HG02852 (cell line): ENCODE data around the gene FGF16.
"Not testable (repeated sequence)": the region's sequence is repeated elsewhere in the genome, so short reads cannot be mapped to it uniquely, and the experiment has no call there.

Source experiments
- ATAC-seq: cut with Tn5 transposase; IDR thresholded peaks from one replicate; pipeline ENCODE4 v1.9.1; 2021; ENCODE audit warnings: mild to moderate bottlenecking, moderate library complexity; ENCODE audit not compliant: unreplicated experiment

FGF16 gene

DNA sequence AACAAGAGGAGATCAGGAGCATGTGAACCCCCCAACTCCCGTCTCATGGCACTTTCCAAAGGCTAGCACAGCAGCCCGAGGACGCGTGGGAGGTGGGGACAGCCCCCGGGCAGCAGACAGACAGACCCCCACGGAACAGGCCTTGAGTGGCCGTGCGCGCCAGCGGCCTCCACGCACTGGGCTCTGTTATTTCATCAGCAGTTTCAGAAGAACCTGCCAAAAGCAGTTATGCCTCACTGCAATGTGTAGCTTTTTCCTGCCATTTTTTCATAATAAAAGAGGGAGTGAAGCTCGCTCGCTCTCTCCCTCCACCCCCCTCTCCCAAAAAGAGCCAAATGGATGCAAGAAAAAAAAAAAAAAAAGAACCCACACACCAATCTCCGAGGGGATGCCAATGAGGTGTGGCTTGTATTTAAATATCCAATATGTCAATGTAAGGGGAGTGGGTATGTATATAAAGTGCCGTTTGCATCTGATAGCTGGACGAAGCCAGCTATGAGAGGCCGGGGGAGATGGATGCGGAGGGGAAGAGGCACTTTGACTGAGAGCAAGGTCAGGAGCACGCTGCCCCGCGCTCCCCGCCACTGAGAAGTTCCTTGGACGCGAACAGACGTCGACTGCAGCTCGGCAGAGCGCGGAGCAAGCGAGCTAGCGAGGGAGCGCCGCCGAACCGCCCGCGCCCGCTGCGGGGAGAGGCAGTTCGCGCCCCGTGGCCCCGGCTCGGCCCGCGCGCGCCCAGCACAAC lies at the start of gene FGF16:
FGF16 (plus strand) TSS at position 482 of the 745 bp plus-strand sequence. CDS start 286 bp downstream, outside the sequence.
- no peak for ATAC-seq

DNA sequence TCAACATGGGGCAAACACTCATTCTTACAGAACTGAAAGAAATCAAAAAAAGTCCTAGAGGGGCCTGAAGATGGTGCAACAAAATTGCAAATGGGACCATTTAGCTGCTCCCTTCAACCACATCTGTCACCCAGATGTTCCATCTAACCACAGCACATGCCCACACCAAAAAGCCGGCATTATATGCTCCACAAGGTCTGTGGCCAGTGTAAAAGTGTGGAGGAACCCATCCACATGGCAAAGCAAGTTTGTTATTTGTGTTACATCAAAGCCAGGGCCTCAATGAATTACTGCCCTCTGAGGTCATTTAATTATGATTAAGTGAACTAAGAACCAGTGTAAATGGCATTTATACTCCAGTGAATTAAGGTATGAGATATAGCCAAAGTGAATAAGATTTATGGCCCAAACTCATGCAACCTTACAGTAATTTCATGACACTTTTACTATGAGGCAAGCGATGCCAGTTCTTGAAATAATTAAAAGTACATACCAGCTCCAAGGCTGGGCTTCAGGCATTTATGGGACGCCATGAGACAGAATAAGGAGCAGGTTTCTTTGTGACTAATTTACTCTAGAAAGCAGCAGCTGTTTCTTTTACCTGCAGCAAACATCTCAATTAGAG lies 48.7 kb upstream of the FGF16 start:
- ATAC-seq = no peak

DNA sequence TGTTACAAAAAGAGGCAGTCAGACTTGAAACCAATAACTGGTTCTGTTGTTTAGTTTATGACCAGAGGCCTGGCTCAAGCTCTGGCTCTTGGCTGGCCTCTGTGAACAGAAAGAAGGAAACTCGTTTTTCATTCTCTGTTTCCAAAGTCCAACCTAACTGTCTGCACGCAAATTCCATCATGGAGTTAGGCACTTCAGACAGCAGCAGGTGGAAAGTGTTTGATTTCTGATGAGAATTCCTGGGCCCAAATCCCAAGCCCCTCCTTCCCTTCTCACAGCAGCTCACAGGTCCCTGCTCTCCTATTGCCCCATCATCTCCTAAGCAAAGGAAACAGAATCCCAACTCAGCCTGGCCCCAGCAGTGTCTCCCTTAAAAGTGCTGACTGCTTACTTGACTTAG lies 42.8 kb upstream of the FGF16 start:
- ATAC-seq = no peak

DNA sequence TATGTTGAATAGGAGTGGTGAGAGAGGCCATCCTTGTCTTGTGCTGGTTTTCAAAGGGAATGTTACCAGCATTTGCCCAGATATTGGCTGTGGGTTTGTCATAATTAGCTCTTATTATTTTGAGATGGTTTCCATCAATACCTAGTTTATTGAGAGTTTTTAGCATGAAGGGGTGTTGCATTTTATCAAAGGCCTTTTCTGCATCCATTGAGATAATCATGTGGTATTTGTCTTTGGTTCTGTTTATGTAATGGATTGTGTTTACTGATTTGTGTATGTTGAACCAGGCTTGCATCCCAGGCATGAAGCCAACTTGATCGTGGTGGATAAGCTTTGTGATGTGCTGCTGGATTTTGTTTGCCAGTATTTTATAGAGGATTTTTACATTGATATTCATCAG lies 39.4 kb upstream of the FGF16 start:
- not testable (repeated sequence) for ATAC-seq

DNA sequence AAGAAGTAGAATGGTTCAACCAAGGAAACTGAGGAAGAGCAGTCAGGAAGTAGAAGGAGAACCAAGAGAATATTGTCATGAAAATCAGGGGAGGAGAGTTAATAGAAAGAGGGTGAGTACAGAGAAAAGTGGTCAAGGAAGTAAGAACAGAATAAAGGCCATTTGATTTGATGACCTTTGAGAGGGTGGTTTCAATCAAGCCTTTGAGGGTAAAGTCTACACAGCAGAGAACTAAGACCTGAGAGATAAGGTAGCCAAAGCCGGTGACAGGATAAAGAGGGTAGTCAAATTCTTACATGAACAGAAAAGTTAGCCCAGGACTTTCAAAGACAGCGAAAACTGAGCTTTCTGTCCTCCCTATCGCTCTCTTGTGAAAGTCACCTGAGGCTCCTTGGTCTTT lies 34.6 kb upstream of the FGF16 start:
- no peak for ATAC-seq

DNA sequence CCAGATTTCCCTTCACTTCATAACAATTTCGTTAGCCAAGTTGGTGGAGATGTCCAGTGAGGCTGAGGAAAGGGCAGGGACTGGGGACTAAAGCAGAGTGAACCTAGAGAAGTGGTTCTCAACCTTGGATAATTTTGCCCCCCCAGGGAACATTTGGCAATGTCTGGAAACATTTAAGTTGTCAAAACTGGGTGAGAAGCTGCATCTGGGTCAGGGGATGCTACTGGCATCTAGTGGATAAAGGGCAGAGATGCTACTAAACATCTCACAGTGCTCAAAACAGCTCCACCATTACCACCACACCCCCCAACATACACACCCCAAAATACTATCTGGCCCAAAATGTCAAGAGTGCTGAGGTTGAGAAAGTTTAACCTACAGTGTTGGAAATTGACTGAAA lies 32.0 kb upstream of the FGF16 start:
- ATAC-seq = no peak

DNA sequence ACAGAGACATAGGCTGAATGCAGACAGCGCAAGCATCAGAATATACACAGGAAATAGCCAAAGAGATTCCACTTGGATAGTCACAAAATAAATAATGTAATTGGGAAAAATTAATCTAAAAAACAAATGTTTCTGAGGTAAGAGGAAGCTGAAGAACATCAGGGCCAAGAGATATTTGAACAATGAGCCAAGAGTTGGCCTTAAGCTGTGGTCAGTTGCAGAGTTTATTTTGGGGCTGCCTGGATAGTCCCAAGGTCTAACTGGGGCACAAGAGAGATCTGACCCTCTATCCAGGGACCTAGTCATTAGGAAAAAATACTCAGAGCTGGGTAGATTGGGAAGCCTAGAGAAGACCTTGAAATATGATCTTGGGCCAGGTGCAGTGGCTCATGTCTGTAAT lies 31.3 kb upstream of the FGF16 start:
- ATAC-seq = no peak

DNA sequence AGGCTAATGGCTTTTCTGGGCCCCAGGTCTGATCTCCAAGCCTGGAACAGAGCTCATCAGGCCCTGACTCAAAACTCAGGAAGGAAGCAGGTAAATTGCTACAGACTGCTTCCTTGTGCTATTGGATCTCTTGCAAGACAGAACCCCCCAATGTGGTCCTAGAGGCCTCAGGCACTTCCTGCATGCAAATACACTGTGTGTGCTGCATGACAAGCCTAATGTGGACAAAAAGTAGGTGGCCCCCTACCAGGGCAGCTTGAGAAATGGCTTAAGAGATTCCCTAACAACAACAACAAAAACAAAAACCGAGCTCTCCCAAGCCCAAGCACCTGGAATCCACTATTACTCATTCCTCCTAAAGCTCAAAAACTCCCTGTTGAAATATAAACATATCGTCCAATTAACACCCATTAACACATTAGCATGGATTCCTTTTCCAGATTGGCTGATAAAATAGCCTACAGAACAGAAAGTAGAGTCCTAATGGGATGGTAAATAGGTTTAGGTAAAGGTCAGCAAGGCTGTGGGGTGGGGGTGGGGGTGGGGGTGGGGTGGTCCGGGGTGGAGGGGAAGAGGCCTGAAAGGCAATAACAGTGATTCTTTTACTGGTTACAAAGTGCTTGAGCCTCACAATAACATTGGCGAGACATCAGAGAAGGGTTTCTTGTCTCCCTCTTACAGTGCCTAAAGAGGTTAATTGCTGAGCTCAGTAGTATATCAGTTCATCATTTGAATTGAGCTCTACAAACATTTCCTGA lies 24.1 kb upstream of the FGF16 start:
- ATAC-seq = no peak

DNA sequence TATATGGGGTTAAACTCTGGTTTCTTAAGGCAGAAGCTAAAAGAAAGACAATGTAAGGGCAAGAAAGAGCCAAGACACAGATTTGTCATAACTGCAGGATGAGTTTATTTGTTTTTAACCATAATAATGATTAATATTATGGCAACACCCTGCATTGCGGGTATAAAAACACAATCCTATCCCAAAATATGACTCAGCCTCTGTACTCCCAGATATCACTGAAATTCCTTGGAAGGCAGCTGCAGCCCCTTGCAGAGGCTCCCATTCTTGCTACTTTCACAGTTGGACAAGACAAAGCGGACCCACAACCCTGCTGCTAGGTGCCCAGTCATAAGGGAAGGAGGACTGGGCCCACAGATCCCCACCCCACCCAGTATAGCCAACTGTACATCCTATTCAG lies 20.4 kb upstream of the FGF16 start:
- ATAC-seq = no peak

DNA sequence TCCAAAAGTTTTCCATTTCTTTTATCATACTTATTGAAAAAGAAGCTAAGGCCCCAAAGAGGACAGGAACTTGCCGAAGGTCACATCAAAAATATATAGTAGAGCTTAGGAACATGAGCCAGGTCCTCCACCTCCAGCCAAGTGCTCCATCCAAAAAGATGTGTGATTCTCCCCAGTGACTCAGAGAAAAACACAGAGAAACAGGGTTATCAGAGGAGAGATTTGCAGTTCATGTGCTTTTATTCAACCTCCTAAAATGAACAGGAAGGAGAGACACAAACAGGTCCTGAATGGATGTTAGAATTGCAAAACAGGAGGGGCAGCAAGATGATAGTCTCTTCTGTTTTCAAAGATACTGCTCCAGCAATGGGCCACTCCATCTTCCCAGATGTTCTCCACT lies 19.6 kb upstream of the FGF16 start:
- ATAC-seq = no peak

DNA sequence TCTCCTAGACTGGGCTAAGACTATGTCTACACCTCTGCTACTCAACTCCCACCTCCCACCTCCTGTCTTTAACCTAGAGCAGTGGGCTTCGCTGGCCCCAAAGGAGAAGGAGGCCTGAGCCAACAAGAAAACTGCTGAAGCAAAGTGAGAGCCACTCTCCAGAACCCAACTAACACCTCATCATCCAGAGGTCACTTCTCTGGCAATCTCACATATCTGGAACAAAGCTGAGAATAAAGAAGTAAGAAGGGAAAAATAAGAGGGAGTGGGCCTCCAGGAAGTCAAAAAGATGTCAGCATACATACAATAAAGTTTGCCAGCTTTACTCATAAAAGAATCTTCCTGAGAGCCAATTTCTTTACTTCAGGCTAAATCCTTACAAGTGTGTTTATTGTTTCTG lies 18.6 kb upstream of the FGF16 start:
- ATAC-seq = no peak

DNA sequence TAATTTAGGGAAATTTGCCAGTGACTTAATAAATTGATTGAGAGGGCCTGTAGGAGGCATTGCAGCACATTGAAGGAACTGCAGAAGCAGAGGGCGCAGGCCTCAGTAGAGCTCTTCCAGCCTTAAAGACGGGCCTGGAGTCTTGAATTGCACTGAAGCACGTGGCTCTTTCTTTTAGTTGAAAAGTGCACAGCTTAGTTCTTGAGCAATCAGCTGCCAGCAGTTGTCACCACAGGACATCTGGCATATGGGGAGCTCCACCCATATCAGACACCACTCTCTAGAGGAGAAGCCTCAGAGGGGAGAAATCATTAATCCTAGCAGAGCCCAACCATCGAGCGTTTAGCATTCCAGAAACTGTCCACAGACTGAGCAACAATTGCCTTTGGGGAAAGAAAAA lies 16.0 kb upstream of the FGF16 start:
- ATAC-seq = no peak

DNA sequence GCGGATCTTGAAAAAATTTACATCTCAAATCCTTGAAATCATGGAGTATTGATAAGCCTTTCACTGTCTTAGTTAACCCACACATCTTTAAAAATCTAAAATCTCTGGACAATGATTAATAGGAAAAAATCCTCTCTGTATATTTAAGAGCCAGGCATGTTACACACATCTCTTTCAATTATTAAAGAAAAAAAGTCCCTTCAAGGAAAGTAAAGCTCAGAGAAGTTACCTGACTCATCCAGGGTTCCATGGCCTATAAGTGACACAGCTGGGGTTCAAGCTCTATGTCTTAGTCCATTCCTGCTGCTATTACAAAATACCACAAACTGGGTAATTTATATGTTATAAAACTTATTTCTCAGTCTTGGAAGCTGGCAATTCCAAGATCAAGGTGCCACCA lies 14.2 kb upstream of the FGF16 start:
- ATAC-seq = no peak

DNA sequence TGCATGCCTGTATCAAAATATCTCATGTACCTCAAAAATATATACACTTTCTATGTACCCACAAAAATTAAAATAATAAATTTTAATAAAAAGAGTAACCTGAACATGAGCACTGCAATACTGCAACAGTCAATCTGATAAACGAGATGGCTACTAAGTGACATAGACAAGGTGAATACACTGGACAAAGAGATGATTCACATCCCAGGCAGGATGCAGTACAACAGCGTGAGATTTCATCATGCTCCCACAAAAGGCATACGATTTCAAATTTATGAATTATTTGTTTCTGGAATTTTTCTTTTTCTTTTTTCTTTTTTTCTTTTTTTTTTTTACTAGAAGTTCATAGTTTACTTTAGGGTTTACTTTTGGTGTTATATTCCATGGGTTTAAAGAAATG lies 12.2 kb upstream of the FGF16 start:
- no peak for ATAC-seq

DNA sequence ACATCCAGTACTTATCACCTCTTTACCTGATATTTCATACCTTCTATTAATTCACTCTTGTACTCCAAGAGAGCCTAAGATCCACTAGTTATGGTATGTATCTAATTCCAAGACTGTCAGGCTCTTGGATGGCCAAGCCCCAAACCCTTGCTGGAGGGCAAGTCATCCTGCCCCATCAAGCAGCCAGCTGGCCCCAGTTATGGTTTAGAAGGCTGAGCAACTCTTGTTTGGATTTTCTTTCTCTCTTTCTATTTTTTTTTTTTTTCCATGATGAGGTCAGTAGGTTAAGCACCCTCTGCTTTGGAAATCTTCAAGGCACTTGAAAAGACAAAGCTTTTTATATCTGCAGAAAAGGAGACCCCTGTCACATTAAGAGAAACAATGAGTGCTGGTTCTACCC lies 10.9 kb upstream of the FGF16 start:
- ATAC-seq = no peak

DNA sequence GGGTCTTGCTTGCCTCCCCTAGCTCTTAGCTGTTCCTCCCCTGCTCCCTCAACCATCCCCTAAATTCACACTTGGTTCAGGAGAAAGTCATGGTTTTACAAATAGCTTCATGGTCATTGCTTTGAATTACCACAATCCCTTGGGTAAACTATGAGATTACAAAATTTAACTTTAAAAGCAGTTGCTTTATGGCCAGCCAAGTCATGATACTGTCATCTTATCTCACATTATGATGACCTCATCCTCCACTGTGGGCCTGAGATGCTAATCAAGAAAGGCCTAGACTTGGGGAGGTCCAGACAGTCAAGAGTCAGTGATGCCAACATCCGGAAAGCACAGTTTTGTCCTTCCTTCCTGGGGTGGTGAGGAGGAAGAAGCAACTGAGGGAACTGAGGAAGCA lies 10.5 kb upstream of the FGF16 start:
- no peak for ATAC-seq

DNA sequence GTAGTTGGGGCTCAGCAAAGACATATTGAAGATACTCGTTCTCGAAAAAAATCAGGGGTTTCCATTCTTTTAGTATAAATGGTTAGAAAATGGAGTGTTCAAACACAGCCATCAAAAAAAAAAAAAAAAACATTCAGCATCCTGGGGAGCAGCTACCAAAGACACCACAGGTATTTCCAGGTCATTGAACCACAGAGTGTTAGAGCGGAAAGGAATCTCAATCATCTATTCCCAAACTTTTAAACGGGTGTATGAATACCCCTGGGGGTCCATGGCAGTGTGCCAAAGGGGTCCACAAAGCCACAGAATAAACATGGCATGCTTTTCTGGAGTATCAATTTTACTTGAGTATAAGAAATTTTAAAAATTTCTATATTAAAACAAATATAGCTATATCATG lies 6.9 kb upstream of the FGF16 start:
- no peak for ATAC-seq

DNA sequence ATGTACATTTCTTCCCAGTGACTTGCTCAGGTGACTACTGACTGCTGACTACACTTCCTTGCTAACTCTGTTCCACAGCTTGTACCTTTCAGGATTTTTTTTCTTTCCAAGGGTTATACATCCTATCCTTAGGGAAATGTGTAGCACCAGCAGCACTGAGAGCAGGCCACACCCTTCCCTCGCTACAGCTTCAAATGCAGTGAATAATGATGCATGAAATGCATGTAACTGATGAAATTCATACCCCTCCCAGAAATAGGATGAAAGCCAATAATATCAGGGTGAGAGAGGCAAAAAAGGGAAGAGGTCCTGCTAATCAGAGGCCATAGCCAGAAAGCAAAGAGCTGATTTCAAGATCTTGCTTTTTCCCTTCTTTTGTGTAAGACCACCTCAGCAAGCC lies 6.2 kb upstream of the FGF16 start:
- no peak for ATAC-seq

DNA sequence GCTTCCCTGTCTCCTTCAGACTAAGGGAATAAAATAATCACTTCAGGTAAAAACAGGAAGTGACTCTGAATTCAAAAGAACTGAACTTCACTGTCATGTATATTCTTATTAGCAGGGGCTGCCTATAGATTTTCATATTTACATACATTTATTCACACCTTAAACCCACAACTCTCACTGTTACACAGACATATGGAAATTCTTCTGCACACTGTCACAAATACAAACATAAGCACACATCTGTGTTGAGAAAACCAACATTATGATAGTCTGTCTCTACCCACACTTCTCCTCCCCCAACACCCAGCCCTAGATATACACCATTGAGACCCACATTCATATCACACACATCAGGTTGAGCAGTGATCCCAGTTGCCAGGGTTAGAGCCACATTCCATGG lies 5.7 kb upstream of the FGF16 start:
- no peak for ATAC-seq

DNA sequence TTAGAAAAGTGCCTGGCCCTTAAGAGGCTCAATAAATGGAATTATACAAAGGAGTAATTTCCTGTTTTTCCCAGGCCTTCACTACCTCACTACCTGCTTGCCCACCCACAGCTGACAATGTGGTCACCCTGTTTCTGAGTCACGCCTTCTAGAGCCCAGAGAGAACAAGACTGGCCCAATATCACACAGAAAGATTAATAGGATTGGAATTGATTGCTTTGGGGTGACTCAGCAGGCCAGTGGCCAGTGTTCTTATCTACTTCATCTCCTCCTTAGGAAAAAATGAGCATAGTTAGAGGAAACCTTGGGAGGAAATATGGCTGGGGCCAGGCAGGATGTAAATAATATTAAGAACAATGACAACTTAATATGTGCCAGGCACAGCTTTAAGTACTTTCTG lies 4.5 kb upstream of the FGF16 start:
- ATAC-seq = no peak

DNA sequence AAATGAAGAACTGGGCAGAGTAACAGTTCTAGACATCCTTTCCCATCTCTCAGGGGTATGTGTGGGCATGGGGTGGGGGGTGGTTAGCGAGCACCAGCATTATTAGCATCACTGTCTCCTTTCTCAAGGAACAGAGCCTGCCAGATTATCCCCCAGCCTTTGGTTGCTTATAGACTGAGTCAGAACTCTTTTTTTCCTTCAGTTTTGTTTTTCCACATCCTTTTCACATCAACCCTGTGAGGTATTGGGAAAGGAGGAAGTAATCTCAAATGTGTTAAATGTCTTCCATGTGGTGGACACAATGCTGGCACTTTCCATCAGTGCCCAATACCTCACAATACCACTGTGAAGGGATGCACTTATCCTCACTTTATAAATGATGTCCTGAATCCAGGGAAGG lies 3.1 kb upstream of the FGF16 start:
- ATAC-seq = no peak

DNA sequence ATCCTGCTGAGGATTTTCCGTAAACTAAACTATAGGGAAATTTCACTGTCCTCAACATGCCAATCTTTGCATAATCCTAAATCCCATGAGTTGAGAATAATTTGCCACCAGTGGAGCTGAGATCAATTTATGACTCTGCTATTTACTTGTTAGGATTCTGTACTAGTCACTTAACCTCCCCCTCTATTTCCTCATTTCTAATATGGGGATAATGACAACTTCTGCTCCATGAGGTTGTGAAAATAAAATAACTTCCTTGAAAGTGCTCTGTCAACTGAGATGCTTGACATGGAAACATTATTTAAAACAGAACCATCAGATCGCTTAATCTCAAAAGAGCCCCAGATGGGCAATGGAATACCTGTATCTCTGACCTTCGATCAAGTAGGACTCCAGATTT lies 2.6 kb upstream of the FGF16 start:
- ATAC-seq = no peak
